SK-N-MC (cell line): Measurements from ENCODE around the gene TRPV2.

Source experiments
- DNase-seq: peaks from one replicate; pipeline ENCODE4 v3.0.0-alpha.2; 2011; ENCODE audit warnings: low read depth, low spot score
- H3K27ac ChIP-seq: fragments of 200-600 bp; sonication (generic); 2 replicates; pipeline ENCODE4 v1.5.1; 2016; ENCODE audit warnings: mixed run types
- H3K36me3 ChIP-seq: fragments of 200-600 bp; sonication (generic); 2 replicates; pipeline ENCODE4 v1.6.1; 2017; ENCODE audit warnings: antibody characterized with exemption, low read length, mixed read lengths; ENCODE audit not compliant: insufficient read depth
- H3K4me3 ChIP-seq: fragments of 200-600 bp; sonication (generic); 2 replicates; pipeline ENCODE4 v1.5.1; 2016
- H3K9ac ChIP-seq: fragments of 200-600 bp; sonication (generic); 2 replicates; pipeline ENCODE4 v1.8.0; 2017; ENCODE audit warnings: mixed run types, mixed read lengths; ENCODE audit not compliant: insufficient read length
- H3K9me3 ChIP-seq: fragments of 200-600 bp; sonication (generic); 2 replicates; pipeline ENCODE4 v1.6.1; 2017; ENCODE audit warnings: low read depth, mild to moderate bottlenecking, antibody characterized with exemption, low read length, moderate library complexity, mixed read lengths
- EZH2 ChIP-seq: fragments of 200-600 bp; sonication (generic); IDR thresholded peaks from one replicate; pipeline ENCODE4 v1.6.1; 2017; ENCODE audit warnings: antibody characterized with exemption
- FOXP2 ChIP-seq: optimal IDR thresholded peaks from 2 replicates; pipeline ENCODE3; 2011; ENCODE audit warnings: mild to moderate bottlenecking, moderate library complexity; ENCODE audit not compliant: insufficient read depth; ENCODE audit errors: extremely low read length, control extremely low read depth
- POLR2AphosphoS5 ChIP-seq: IDR thresholded peaks from 2 replicates; pipeline ENCODE4 v1.6.1; 2012; ENCODE audit warnings: mild to moderate bottlenecking, low read depth, low read length, borderline replicate concordance

TRPV2 gene

GRCh38 chr17:16428098-16428882, 12.9 kb downstream of the TRPV2 start:
- no peaks in the 10 kb centered on the region for H3K9me3 ChIP-seq
- TF ChIP-seq FOXP2, result no peak
- no peak for TF ChIP-seq POLR2AphosphoS5
- no peak for TF ChIP-seq EZH2
- H3K4me3 ChIP-seq, result no peak overlapping the region
- DNase-seq, result no peak
- no peak overlapping the region for H3K27ac ChIP-seq
- H3K9ac ChIP-seq, result no peak overlapping the region
- no peaks in the 10 kb centered on the region for H3K36me3 ChIP-seq

- DNase-seq, result no peak
- H3K4me3 ChIP-seq, result no peak overlapping the region
- no peak overlapping the region for H3K9ac ChIP-seq
- H3K27ac ChIP-seq, result no peak overlapping the region
- H3K36me3 ChIP-seq, result no peaks in the 10 kb centered on the region
- TF ChIP-seq FOXP2 (no peak), EZH2 (no peak), POLR2AphosphoS5 (no peak)
- H3K9me3 ChIP-seq, result no peaks in the 10 kb centered on the region
These were observed 13.7 kb downstream of the TRPV2 start for GRCh38 chr17:16429083-16429482.

- TF ChIP-seq POLR2AphosphoS5, result no peak
- no peak for TF ChIP-seq FOXP2
- TF ChIP-seq EZH2, result no peak
- Histone ChIP-seq H3K9me3 (no peaks in the 10 kb centered on the region), H3K36me3 (no peaks in the 10 kb centered on the region), H3K9ac (no peak overlapping the region), H3K4me3 (no peak overlapping the region), H3K27ac (no peak overlapping the region)
- DNase-seq, result no peak
These were observed 15.3 kb downstream of the TRPV2 start for GRCh38 chr17:16430650-16431049.

- Histone ChIP-seq H3K27ac (no peak overlapping the region), H3K36me3 (no peaks in the 10 kb centered on the region), H3K9ac (no peak overlapping the region), H3K4me3 (no peak overlapping the region), H3K9me3 (no peaks in the 10 kb centered on the region)
- TF ChIP-seq EZH2 (no peak), POLR2AphosphoS5 (no peak), FOXP2 (no peak)
- no peak for DNase-seq
These were observed 16.6 kb downstream of the TRPV2 start for GRCh38 chr17:16432017-16432416.

GRCh38 chr17:16433514-16433913, 18.1 kb downstream of the TRPV2 start:
- no peak for DNase-seq
- Histone ChIP-seq H3K36me3 (no peaks in the 10 kb centered on the region), H3K9me3 (no peaks in the 10 kb centered on the region), H3K4me3 (no peak overlapping the region), H3K9ac (no peak overlapping the region), H3K27ac (no peak overlapping the region)
- TF ChIP-seq EZH2 (no peak), FOXP2 (no peak), POLR2AphosphoS5 (no peak)

GRCh38 chr17:16434662-16435061, 19.3 kb downstream of the TRPV2 start:
- no peak overlapping the region for H3K9ac ChIP-seq
- no peak for DNase-seq
- no peak for TF ChIP-seq POLR2AphosphoS5
- no peak for TF ChIP-seq FOXP2
- TF ChIP-seq EZH2, result no peak

GRCh38 chr17:16435925-16436886, 20.8 kb downstream of the TRPV2 start:
- peaks cover 21% of the 10 kb centered on the region for H3K36me3 ChIP-seq
- H3K9ac ChIP-seq, result no peak overlapping the region
- TF ChIP-seq FOXP2 (no peak), POLR2AphosphoS5 (no peak), EZH2 (no peak)
- H3K4me3 ChIP-seq, result no peak overlapping the region
- no peak overlapping the region for H3K27ac ChIP-seq
- no peak for DNase-seq
- no peaks in the 10 kb centered on the region for H3K9me3 ChIP-seq

More at GRCh38 chr17:16434662-16435061, 19.3 kb downstream of the TRPV2 start:
- Histone ChIP-seq H3K27ac (no peak overlapping the region), H3K36me3 (peaks cover 6% of the 10 kb centered on the region), H3K4me3 (no peak overlapping the region), H3K9me3 (no peaks in the 10 kb centered on the region)

- Histone ChIP-seq H3K27ac (no peak overlapping the region), H3K36me3 (peaks cover 30% of the 10 kb centered on the region), H3K4me3 (no peak overlapping the region), H3K9ac (no peak overlapping the region), H3K9me3 (no peaks in the 10 kb centered on the region)
- no peak for DNase-seq
- TF ChIP-seq FOXP2 (no peak), POLR2AphosphoS5 (no peak), EZH2 (no peak)
These were observed 21.7 kb downstream of the TRPV2 start for GRCh38 chr17:16437083-16437482.
